IPS-15b (cell line): Measurements from ENCODE around the gene ASB2.

Experiments used
- H3K27me3 ChIP-seq: one replicate; pipeline ENCODE4 v1.6.1; 2013; ENCODE audit warnings: low read length; ENCODE audit not compliant: control insufficient read depth, insufficient read depth
- H3K36me3 ChIP-seq: one replicate; pipeline ENCODE4 v1.6.1; 2013; ENCODE audit warnings: low read length; ENCODE audit not compliant: control insufficient read depth, insufficient read depth
- H3K4me1 ChIP-seq: one replicate; pipeline ENCODE4 v1.6.1; 2013; ENCODE audit warnings: mild to moderate bottlenecking, low read length; ENCODE audit not compliant: control insufficient read depth, insufficient read depth
- H3K4me3 ChIP-seq: one replicate; pipeline ENCODE4 v1.5.1; 2013; ENCODE audit warnings: low read depth, low read length
- H3K9ac ChIP-seq: one replicate; pipeline ENCODE4 v1.6.1; 2013; ENCODE audit warnings: low read depth, mild to moderate bottlenecking, low read length
- H3K9me3 ChIP-seq: one replicate; pipeline ENCODE4 v1.6.1; 2013; ENCODE audit warnings: mild to moderate bottlenecking, low read length; ENCODE audit not compliant: control insufficient read depth, insufficient read depth

Gene ASB2

GRCh38 chr14:93938751-93939303, 37.5 kb downstream of the ASB2 start:
- Histone ChIP-seq H3K4me3 (peak overlapping the region; percentile 60), H3K36me3 (no peaks in the 10 kb centered on the region), H3K4me1 (no peaks in the 10 kb centered on the region), H3K27me3 (peaks cover 21% of the 10 kb centered on the region), H3K9me3 (no peaks in the 10 kb centered on the region), H3K9ac (no peak overlapping the region)

- H3K9me3 ChIP-seq: no peaks in the 10 kb centered on the region
- no peak overlapping the region for H3K4me3 ChIP-seq
- no peaks in the 10 kb centered on the region for H3K36me3 ChIP-seq
- no peaks in the 10 kb centered on the region for H3K4me1 ChIP-seq
- peaks cover 21% of the 10 kb centered on the region for H3K27me3 ChIP-seq
- no peak overlapping the region for H3K9ac ChIP-seq
Observed at GRCh38 chr14:93937519-93937918, 38.9 kb downstream of the ASB2 start.

- Histone ChIP-seq H3K4me3 (no peak overlapping the region), H3K36me3 (no peaks in the 10 kb centered on the region), H3K27me3 (peaks cover 21% of the 10 kb centered on the region), H3K9ac (no peak overlapping the region), H3K4me1 (no peaks in the 10 kb centered on the region), H3K9me3 (no peaks in the 10 kb centered on the region)
Observed at GRCh38 chr14:93936926-93937325, 39.4 kb downstream of the ASB2 start.

GRCh38 chr14:93936245-93936644, 40.1 kb downstream of the ASB2 start:
- H3K4me1 ChIP-seq: no peaks in the 10 kb centered on the region
- no peak overlapping the region for H3K9ac ChIP-seq
- H3K27me3 ChIP-seq: peaks cover 21% of the 10 kb centered on the region
- no peaks in the 10 kb centered on the region for H3K36me3 ChIP-seq
- H3K9me3 ChIP-seq: no peaks in the 10 kb centered on the region
- H3K4me3 ChIP-seq: no peak overlapping the region

GRCh38 chr14:93935213-93935612, 41.2 kb downstream of the ASB2 start:
- H3K9me3 ChIP-seq: no peaks in the 10 kb centered on the region
- H3K9ac ChIP-seq: no peak overlapping the region
- H3K4me1 ChIP-seq: no peaks in the 10 kb centered on the region
- peaks cover 21% of the 10 kb centered on the region for H3K27me3 ChIP-seq
- no peaks in the 10 kb centered on the region for H3K36me3 ChIP-seq
- no peak overlapping the region for H3K4me3 ChIP-seq

GRCh38 chr14:93932642-93933041, 43.7 kb downstream of the ASB2 start:
- H3K9me3 ChIP-seq: no peaks in the 10 kb centered on the region
- H3K4me3 ChIP-seq: no peak overlapping the region
- H3K27me3 ChIP-seq: peaks cover 4% of the 10 kb centered on the region
- no peaks in the 10 kb centered on the region for H3K36me3 ChIP-seq
- H3K9ac ChIP-seq: no peak overlapping the region
- H3K4me1 ChIP-seq: no peaks in the 10 kb centered on the region

GRCh38 chr14:93930989-93931307, 45.4 kb downstream of the ASB2 start:
- Histone ChIP-seq H3K4me3 (no peak overlapping the region), H3K4me1 (no peaks in the 10 kb centered on the region), H3K36me3 (no peaks in the 10 kb centered on the region), H3K27me3 (no peaks in the 10 kb centered on the region), H3K9me3 (no peaks in the 10 kb centered on the region), H3K9ac (no peak overlapping the region)

GRCh38 chr14:93930296-93930988, 45.9 kb downstream of the ASB2 start:
- Histone ChIP-seq H3K4me1 (no peaks in the 10 kb centered on the region), H3K9ac (no peak overlapping the region), H3K36me3 (no peaks in the 10 kb centered on the region), H3K27me3 (no peaks in the 10 kb centered on the region), H3K9me3 (no peaks in the 10 kb centered on the region), H3K4me3 (no peak overlapping the region)

- Histone ChIP-seq H3K4me1 (no peaks in the 10 kb centered on the region), H3K9ac (no peak overlapping the region), H3K4me3 (no peak overlapping the region), H3K27me3 (no peaks in the 10 kb centered on the region), H3K9me3 (no peaks in the 10 kb centered on the region), H3K36me3 (no peaks in the 10 kb centered on the region)
Observed at GRCh38 chr14:93929657-93930056, 46.7 kb downstream of the ASB2 start.

GRCh38 chr14:93929048-93929535, 47.3 kb downstream of the ASB2 start:
- no peak overlapping the region for H3K4me3 ChIP-seq
- H3K36me3 ChIP-seq: no peaks in the 10 kb centered on the region
- H3K9me3 ChIP-seq: no peaks in the 10 kb centered on the region
- H3K27me3 ChIP-seq: no peaks in the 10 kb centered on the region
- H3K4me1 ChIP-seq: no peaks in the 10 kb centered on the region
- no peak overlapping the region for H3K9ac ChIP-seq

- no peak overlapping the region for H3K4me3 ChIP-seq
- H3K27me3 ChIP-seq: no peaks in the 10 kb centered on the region
- no peaks in the 10 kb centered on the region for H3K9me3 ChIP-seq
- H3K4me1 ChIP-seq: no peaks in the 10 kb centered on the region
- no peaks in the 10 kb centered on the region for H3K36me3 ChIP-seq
- no peak overlapping the region for H3K9ac ChIP-seq
Observed at GRCh38 chr14:93928184-93929047, 48.0 kb downstream of the ASB2 start.

- Histone ChIP-seq H3K9me3 (no peaks in the 10 kb centered on the region), H3K27me3 (no peaks in the 10 kb centered on the region), H3K4me3 (no peak overlapping the region), H3K36me3 (no peaks in the 10 kb centered on the region), H3K4me1 (no peaks in the 10 kb centered on the region), H3K9ac (no peak overlapping the region)
Observed at GRCh38 chr14:93927800-93928145, 48.6 kb downstream of the ASB2 start.
